ENCODE results near the gene GSTA1.
"Not testable (repeated sequence)": the region's sequence is repeated elsewhere in the genome, so short reads cannot be mapped to it uniquely, and the experiment has no call there.

Gene GSTA1

GRCh38 chr6:52786249-52786956 lies 17.2 kb downstream of the GSTA1 start:
- no peak for TF ChIP-seq REST (IDR thresholded peaks at IDR 0.05; ENCODE audit: insufficient replicate concordance, low read depth)
- no peak for TF ChIP-seq GABPA (IDR thresholded peaks at IDR 0.05; ENCODE audit: low read depth)
- no peak for TF ChIP-seq SPI1 (IDR thresholded peaks at IDR 0.05; ENCODE audit: borderline replicate concordance, low read depth)
- no peak for TF ChIP-seq POLR2AphosphoS5 (IDR thresholded peaks at IDR 0.05; ENCODE audit: low read depth)
- no peak for TF ChIP-seq CTCF (IDR thresholded peaks at IDR 0.05; ENCODE audit: insufficient read depth, low read length)
- DNase-seq (ENCODE audit: low read depth in 1 of 2, low spot score in 1 of 2): no peak
- Histone ChIP-seq H3K27ac (replicated peaks) (no peak overlapping the region), H3K4me3 (replicated peaks; ENCODE audit: insufficient read depth, low read length) (no peak overlapping the region), H3K27me3 (ENCODE audit: insufficient read depth, poor library complexity, severe bottlenecking) (no peaks in the 10 kb centered on the region)

GRCh38 chr6:52782696-52783274 lies 20.8 kb downstream of the GSTA1 start:
- not testable (repeated sequence) for H3K27me3 ChIP-seq (ENCODE audit: insufficient read depth, poor library complexity, severe bottlenecking); DNase-seq (ENCODE audit: low read depth in 1 of 2, low spot score in 1 of 2); H3K27ac ChIP-seq (replicated peaks); H3K4me3 ChIP-seq (replicated peaks; ENCODE audit: insufficient read depth, low read length)

GRCh38 chr6:52782209-52782608 lies 21.4 kb downstream of the GSTA1 start:
- not testable (repeated sequence) for H3K4me3 ChIP-seq (replicated peaks; ENCODE audit: insufficient read depth, low read length); H3K27me3 ChIP-seq (ENCODE audit: insufficient read depth, poor library complexity, severe bottlenecking); DNase-seq (ENCODE audit: low read depth in 1 of 2, low spot score in 1 of 2); H3K27ac ChIP-seq (replicated peaks)

- DNase-seq (ENCODE audit: low read depth in 1 of 2, low spot score in 1 of 2): no peak
- no peak overlapping the region for H3K27ac ChIP-seq (replicated peaks)
- TF ChIP-seq POLR2AphosphoS5 (IDR thresholded peaks at IDR 0.05; ENCODE audit: low read depth) (no peak), REST (IDR thresholded peaks at IDR 0.05; ENCODE audit: insufficient replicate concordance, low read depth) (no peak), GABPA (IDR thresholded peaks at IDR 0.05; ENCODE audit: low read depth) (no peak), SPI1 (IDR thresholded peaks at IDR 0.05; ENCODE audit: borderline replicate concordance, low read depth) (no peak), CTCF (IDR thresholded peaks at IDR 0.05; ENCODE audit: insufficient read depth, low read length) (no peak)
- no peaks in the 10 kb centered on the region for H3K27me3 ChIP-seq (ENCODE audit: insufficient read depth, poor library complexity, severe bottlenecking)
- no peak overlapping the region for H3K4me3 ChIP-seq (replicated peaks; ENCODE audit: insufficient read depth, low read length)
These were observed 24.4 kb downstream of the GSTA1 start for GRCh38 chr6:52779237-52779636.

- H3K4me3 ChIP-seq (replicated peaks; ENCODE audit: insufficient read depth, low read length); DNase-seq (ENCODE audit: low read depth in 1 of 2, low spot score in 1 of 2); H3K27me3 ChIP-seq (ENCODE audit: insufficient read depth, poor library complexity, severe bottlenecking); H3K27ac ChIP-seq (replicated peaks): not testable (repeated sequence)
These were observed 26.8 kb downstream of the GSTA1 start for GRCh38 chr6:52776711-52777351.

GRCh38 chr6:52769399-52769798 lies 34.2 kb downstream of the GSTA1 start:
- DNase-seq (ENCODE audit: low read depth in 1 of 2, low spot score in 1 of 2); H3K27ac ChIP-seq (replicated peaks); H3K27me3 ChIP-seq (ENCODE audit: insufficient read depth, poor library complexity, severe bottlenecking); H3K4me3 ChIP-seq (replicated peaks; ENCODE audit: insufficient read depth, low read length): not testable (repeated sequence)

- not testable (repeated sequence) for H3K27ac ChIP-seq (replicated peaks); DNase-seq (ENCODE audit: low read depth in 1 of 2, low spot score in 1 of 2); H3K27me3 ChIP-seq (ENCODE audit: insufficient read depth, poor library complexity, severe bottlenecking); H3K4me3 ChIP-seq (replicated peaks; ENCODE audit: insufficient read depth, low read length)
These were observed 36.0 kb downstream of the GSTA1 start for GRCh38 chr6:52767658-52768057.

- H3K27me3 ChIP-seq (ENCODE audit: insufficient read depth, poor library complexity, severe bottlenecking); DNase-seq (ENCODE audit: low read depth in 1 of 2, low spot score in 1 of 2); H3K4me3 ChIP-seq (replicated peaks; ENCODE audit: insufficient read depth, low read length); H3K27ac ChIP-seq (replicated peaks): not testable (repeated sequence)
These were observed 40.2 kb downstream of the GSTA1 start, which contains the start of gene GSTA2 for GRCh38 chr6:52763322-52763916. Gene GSTA2 (minus strand): TSS chr6:52763475. CDS start chr6:52757947, 5,528 bp downstream.

All from HL-60 (cell line).